ENCODE data around the gene PPP4R3B. TPM values are rescaled to one million over a fixed set of nuclear protein-coding genes. Genes with fewer than 3 reads are reported as not detected.
A peak's percentile ranks its signal among the peaks of the same experiment; 100 is the strongest.

Gene PPP4R3B
- total and polyA plus RNA-seq, 2 of the 13 experiments (the other 11 are each of a cell fraction or from before 2014, with no cell fraction given): 24.2 to 53.0 TPM

- TF ChIP-seq ZNF775 (CRISPR knock-in tag; IDR thresholded peaks at IDR 0.05; ENCODE audit: borderline replicate concordance): no peak
- TF ChIP-seq ZBTB20 (CRISPR knock-in tag; IDR thresholded peaks at IDR 0.05; ENCODE audit: borderline replicate concordance, low read depth): peak; percentile 88
- peak; percentile 86 for TF ChIP-seq RELA (CRISPR knock-in tag; IDR thresholded peaks at IDR 0.05)
- no peak for TF ChIP-seq ELK4 (CRISPR knock-in tag; IDR thresholded peaks at IDR 0.05; ENCODE audit: borderline replicate concordance)
Measured at GRCh38 chr2:55617175-55618024, at the start of gene PPP4R3B (continued).

DNA sequence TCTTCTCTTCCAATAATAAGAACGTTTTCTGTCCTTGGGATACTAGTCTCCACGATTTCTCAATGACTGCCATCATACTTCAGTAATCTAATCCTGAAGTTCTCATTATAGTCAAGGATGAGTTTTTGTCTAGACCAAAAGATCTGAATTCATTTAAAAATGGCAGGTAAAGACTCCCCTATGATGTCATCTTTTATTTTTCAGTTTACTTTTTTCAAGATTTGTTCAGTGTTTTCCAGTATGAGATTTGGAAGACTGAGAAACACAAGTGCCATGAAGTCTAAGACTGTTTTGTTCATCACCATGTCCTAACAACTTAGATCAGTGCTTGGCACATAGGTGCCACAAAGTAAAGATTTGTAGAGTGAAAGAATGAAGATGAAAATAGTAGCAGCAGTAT, 35.8 kb upstream of the PPP4R3B start:
- peak; percentile 93 for TF ChIP-seq ATF7 (IDR thresholded peaks at IDR 0.05)
- TF ChIP-seq ATF7 (CRISPR knock-in tag; IDR thresholded peaks at IDR 0.05): no peak
- no peak for TF ChIP-seq ZNF747 (CRISPR knock-in tag; IDR thresholded peaks at IDR 0.05; ENCODE audit: borderline replicate concordance)
- Histone ChIP-seq H3K4me2 (ENCODE audit: low read depth, low read length) (no peak overlapping the region), H3K27me3 (ENCODE audit: control insufficient read depth in 1 of 2, insufficient read depth in 2 of 2, low read length in 2 of 2) (no peaks in the 10 kb centered on the region), H3K79me2 (ENCODE audit: insufficient read depth, low read length) (no peaks in the 10 kb centered on the region), H4K20me1 (ENCODE audit: insufficient read depth, low read length) (no peaks in the 10 kb centered on the region), H2AFZ (ENCODE audit: low read length) (no peak overlapping the region), H3K9ac (ENCODE audit: insufficient read depth, low read depth, low read length) (no peak overlapping the region), H3K27ac (ENCODE audit: extremely low read length, insufficient read depth, low read length) (no peak overlapping the region), H3K4me1 (ENCODE audit: insufficient read depth, low read length) (no peaks in the 10 kb centered on the region), H3K36me3 (replicated peaks in 1 of 2; ENCODE audit: control insufficient read depth in 1 of 2, insufficient read depth in 2 of 2, low read length in 2 of 2) (peaks cover 8 to 24% of the 10 kb centered on the region in 2 experiments; a peak in 4 of 5 replicates), H3K4me3 (replicated peaks in 1 of 3; ENCODE audit: insufficient read depth in 1 of 3, low read depth in 2 of 3, low read length in 3 of 3) (no peak overlapping the region), H3K9me3 (ENCODE audit: low read length) (no peaks in the 10 kb centered on the region)
- in situ Hi-C loops (cut with HindIII; ENCODE audit: extremely low pct_ligation_motif_present, low pct_unique_long_range_greater_than_20kb) (no loop called here), intact Hi-C loops (cut with micrococcal nuclease; ENCODE audit: unreplicated experiment) (no loop called here)
- FAIRE-seq (no peak), ATAC-seq (no peak), DNase-seq (ENCODE audit: low spot score) (no peak)
- ChIA-PET POLR2A (no interaction called here), CTCF (ENCODE audit: low intra/inter-chr PET ratio, low total read pairs) (no interaction called here)
- no TSS peak for BruUV-seq (replicated peaks)
- 97% methylated on average over 2 of the region's 2 CpGs for WGBS (ENCODE audit: low lambda C conversion rate)
